HCT116 (cell line): ENCODE results near the gene KIF26A.

ENCODE experiments used
- ATF3 ChIP-seq: IDR thresholded peaks from 2 replicates; pipeline ENCODE4 v1.6.1; 2012
- CEBPB ChIP-seq: IDR thresholded peaks from 2 replicates; pipeline ENCODE4 v1.6.1; 2012; ENCODE audit warnings: low read depth
- CTCF ChIP-seq, 3 experiments: fragments of 200-600 bp in 1 of 3; sonication (generic) in 1 of 3; IDR thresholded peaks in 2 of 3; conservative IDR thresholded peaks in 1 of 3; 2 replicates each; pipeline ENCODE4 v1.5.1; 2012 to 2017; ENCODE audit warnings: low read depth in 2 of 3, low read length in 2 of 3, antibody characterized with exemption in 1 of 3, borderline replicate concordance in 1 of 3, control low read depth in 1 of 3, mild to moderate bottlenecking in 1 of 3, mixed read lengths in 1 of 3, mixed run types in 1 of 3, moderate library complexity in 1 of 3; ENCODE audit not compliant: insufficient read depth in 1 of 3
- ELF1 ChIP-seq: IDR thresholded peaks from 2 replicates; pipeline ENCODE4 v1.6.1; 2012; ENCODE audit warnings: low read depth, borderline replicate concordance
- EZH2 ChIP-seq: fragments of 200-600 bp; sonication (generic); IDR thresholded peaks from 2 replicates; pipeline ENCODE4 v1.6.1; 2017; ENCODE audit warnings: antibody characterized with exemption, mixed run types
- EZH2phosphoT487 ChIP-seq: fragments of 200-600 bp; IDR thresholded peaks from 2 replicates; pipeline ENCODE4 v1.6.1; 2018; ENCODE audit warnings: antibody characterized with exemption, borderline replicate concordance
- MAX ChIP-seq: IDR thresholded peaks from 2 replicates; pipeline ENCODE4 v1.6.1; 2012
- POLR2A ChIP-seq: IDR thresholded peaks from 2 replicates; pipeline ENCODE4 v1.7.0; 2011; ENCODE audit warnings: borderline replicate concordance; ENCODE audit not compliant: insufficient read depth, insufficient read length; ENCODE audit errors: extremely low read depth
- POLR2AphosphoS5 ChIP-seq: IDR thresholded peaks from 2 replicates; pipeline ENCODE4 v1.6.1; 2011; ENCODE audit warnings: mild to moderate bottlenecking, low read depth, low read length, moderate library complexity
- RAD21 ChIP-seq: IDR thresholded peaks from 2 replicates; pipeline ENCODE4 v1.6.1; 2012; ENCODE audit warnings: low read depth, mild to moderate bottlenecking
- SP1 ChIP-seq: IDR thresholded peaks from 2 replicates; pipeline ENCODE4 v1.6.1; 2012; ENCODE audit warnings: low read depth
- TCF7L2 ChIP-seq: IDR thresholded peaks from 2 replicates; pipeline ENCODE4 v1.7.0; 2011; ENCODE audit warnings: borderline replicate concordance, inconsistent platforms; ENCODE audit not compliant: insufficient read depth, insufficient read length; ENCODE audit errors: extremely low read depth
- YY1 ChIP-seq: IDR thresholded peaks from 2 replicates; pipeline ENCODE4 v1.6.1; 2011; ENCODE audit warnings: low read length, low read depth, moderate library complexity, mild to moderate bottlenecking; ENCODE audit not compliant: insufficient replicate concordance; ENCODE audit errors: extremely low read depth
- ZNF274 ChIP-seq: fragments of 200-500 bp; sonication (Bioruptor generic); IDR thresholded peaks from 2 replicates; pipeline ENCODE4 v1.6.1; 2014; ENCODE audit warnings: mild to moderate bottlenecking, low read depth, low read length, inconsistent platforms

GRCh38 chr14:104202259-104203070, 64.1 kb downstream of the KIF26A start:
- TF ChIP-seq POLR2A (no peak), CTCF (IDR thresholded peaks at IDR 0.05 in 2 of 3, conservative IDR thresholded peaks at IDR 0.05 in 1 of 3; ENCODE audit: borderline replicate concordance in 1 of 3, insufficient read depth in 1 of 3, low read depth in 2 of 3, low read length in 2 of 3) (no peak), EZH2phosphoT487 (no peak), SP1 (no peak), ELF1 (no peak), YY1 (no peak), CEBPB (no peak), RAD21 (no peak), EZH2 (no peak), POLR2AphosphoS5 (no peak), ATF3 (no peak), ZNF274 (no peak), MAX (no peak), TCF7L2 (no peak)
